HG02588 (cell line): ENCODE measurements around the gene TPRA1.
A peak's percentile ranks its signal among the peaks of the same experiment; 100 is the strongest.

Experiments
- ATAC-seq: cut with Tn5 transposase; IDR thresholded peaks from one replicate; pipeline ENCODE4 v1.9.1; 2021; ENCODE audit warnings: mild to moderate bottlenecking, moderate library complexity; ENCODE audit not compliant: unreplicated experiment

The TPRA1 gene

DNA sequence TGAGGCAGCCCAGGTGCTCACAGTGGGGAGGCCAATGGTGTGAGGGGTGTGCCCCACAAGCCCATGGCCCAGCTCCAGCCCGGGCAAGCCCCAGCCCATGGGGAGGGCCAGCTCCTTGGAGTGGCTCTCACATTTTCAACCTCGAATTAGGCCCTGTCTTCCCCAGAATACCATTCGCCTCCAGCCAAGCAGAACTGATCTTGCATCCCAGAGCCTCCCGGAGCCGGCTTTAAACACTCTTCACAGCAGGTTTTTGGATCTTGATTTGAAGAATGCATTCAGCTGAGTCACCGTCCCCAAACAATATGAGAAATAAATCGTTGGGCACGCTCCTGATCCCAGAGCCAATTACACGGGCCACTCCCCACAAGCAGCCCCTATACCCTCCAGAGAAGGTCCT lies 23.7 kb downstream of the TPRA1 start:
- ATAC-seq: no peak

- no peak for ATAC-seq
Observed at GRCh38 chr3:127565711-127566110, 24.8 kb downstream of the TPRA1 start.

DNA sequence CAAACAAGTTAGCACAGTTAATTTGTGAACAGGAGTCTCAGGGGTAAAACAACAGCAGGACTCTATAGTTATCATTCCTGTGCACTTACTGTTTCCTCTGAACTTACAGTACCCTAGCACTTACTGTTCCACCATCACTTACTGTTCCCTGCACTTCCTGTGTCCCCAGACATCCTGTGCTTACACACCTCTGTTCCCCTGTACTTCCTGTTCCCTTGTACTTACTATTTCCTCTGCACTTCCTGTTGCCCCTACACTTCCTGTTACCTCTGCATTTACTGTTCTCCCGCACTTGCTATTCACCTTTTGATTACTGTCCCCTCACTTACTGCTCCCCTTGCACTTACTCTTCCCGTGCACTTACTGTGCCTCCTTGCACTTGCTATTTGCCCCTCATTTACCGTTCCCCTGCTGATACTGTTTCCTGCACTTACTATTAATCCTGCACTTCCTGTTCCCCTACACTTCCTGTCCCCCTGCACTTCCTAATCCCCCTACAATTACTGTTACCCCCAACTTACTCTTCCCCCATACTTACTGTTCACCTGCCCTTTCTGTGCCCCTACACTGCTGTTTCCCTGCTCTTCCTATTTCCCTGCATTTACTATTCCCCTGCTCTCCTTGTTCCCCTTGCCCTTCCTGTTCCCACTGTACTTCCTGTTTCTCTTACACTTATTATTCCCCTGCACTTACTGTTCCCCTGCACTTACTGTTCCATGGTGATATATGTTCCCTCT lies 30.3 kb downstream of the TPRA1 start:
- no peak for ATAC-seq

- ATAC-seq: no peak
Observed at GRCh38 chr3:127556565-127556964, 34.0 kb downstream of the TPRA1 start.

GRCh38 chr3:127555108-127555507 lies 35.4 kb downstream of the TPRA1 start:
- no peak for ATAC-seq

DNA sequence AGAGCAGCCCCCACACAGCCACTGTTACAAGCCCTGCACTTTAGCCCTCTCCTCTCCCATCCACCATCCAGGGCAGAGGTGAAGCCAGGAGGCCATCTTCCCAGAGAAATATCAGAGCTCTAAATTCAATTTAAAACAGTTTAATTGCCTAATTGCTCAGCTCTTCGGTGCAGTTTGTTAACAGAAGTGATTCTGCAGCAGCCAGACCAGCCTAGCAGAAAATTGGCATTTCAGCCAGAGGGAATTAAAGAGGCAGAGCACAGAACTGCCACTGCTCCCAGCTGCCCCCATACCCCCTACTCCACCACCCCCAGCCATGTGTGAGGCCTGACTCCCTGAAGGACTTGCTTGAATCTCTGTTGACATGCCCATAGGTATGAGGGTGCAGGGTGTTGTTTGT lies 38.5 kb downstream of the TPRA1 start:
- no peak for ATAC-seq

DNA sequence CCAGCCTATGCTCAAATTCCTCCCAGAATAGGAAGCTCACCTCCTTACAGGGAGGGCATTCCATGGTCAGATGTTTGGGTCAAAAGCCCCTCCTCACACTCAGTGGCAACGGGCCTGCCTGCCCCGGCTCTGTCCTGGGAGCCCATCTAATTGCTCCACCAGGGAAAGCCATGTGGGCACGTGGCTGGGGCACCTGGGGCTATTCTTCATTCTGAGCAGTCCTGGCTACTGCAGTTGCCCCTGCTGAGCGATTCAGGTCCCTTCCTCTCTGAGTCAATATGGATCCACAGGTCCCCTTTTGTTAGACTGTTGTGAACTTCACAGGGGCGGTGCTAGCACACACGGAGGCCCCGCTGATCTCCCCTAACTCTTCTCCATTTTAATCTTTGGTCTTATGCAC lies 39.4 kb downstream of the TPRA1 start:
- ATAC-seq: no peak

DNA sequence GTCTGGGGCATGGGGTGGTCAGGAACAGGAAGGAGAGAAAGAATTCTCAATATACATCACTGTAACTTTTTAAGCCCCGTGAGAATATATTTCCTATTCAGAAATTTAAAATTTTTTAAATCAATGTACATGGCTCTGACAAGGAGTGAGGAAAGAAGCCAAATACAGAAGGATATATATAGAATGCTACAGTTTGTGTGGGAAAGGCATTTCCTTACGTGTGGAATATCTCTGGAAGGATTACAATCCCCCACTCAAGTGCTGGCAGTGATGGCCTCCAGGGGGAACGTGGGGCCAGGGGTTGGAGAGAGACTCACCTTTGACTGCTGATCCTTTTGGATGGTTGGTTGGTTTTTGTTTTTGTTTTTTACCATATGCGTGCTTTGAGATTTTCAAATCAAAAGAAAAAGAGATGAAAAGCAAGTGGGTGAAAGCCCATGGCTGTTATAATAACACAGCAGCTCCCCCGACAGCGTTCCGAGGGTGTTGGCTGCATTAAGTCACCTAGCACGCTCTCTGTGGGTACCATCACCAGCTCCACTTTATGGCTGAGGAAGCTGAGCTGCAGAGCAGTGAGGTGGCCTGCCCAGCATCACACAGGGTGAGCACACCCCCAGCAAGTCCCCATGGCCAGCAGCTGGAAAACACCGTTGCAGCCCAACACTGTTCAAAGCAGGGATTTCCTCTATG lies 39.9 kb downstream of the TPRA1 start:
- no peak for ATAC-seq

DNA sequence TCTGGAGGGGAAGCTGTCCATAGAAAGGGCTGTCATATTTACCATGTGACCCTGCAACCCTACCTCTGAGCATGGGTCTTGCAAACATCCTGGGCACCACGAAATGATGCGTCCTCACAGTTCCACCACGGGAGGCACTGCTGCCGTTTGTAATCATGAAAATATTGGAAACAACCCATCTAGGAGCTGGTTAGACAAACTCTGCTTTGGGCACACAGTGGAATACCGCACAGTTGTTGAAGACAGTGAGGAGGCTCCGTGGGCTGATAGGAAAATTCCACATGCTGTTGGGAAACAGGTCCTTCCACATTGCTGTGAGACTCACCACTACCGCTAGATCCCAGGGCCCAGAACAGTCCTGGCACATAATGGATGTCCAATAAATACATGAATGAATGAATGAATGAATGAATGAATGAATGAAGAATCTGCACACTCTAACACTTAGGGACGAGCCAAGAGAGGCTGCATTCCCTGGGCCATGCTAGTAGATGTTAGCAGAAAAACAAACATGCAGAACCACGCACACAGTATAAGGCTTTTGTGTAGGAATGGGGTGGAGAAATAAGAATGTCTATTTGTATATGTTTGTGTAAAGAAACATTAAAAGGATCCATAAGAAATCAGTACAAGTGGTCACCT lies 40.6 kb downstream of the TPRA1 start:
- ATAC-seq: no peak

GRCh38 chr3:127547761-127548605 lies 42.5 kb downstream of the TPRA1 start:
- ATAC-seq: peak; percentile 70

GRCh38 chr3:127546970-127547733 lies 43.4 kb downstream of the TPRA1 start:
- ATAC-seq: no peak

DNA sequence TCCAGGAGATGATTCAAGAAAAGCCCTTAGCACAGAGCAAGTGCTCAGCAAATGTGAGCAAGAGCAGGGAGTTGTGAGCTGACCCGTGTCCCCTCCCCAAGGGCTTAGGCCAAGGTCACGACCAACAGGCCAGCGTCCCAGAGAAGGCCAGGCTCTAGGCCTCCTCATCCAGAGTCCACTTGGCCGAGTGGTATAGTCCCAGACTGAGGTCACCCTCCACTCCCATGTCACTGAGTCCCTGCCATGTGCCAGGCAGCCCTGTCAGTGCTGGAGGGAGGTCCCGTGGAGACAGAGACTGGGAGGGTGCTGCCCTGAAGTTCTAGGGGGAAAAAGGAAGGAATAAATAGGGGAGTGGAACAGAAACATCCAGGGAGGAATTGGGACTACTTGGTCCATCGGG lies 44.0 kb downstream of the TPRA1 start:
- no peak for ATAC-seq

GRCh38 chr3:127545711-127546457 lies 44.6 kb downstream of the TPRA1 start:
- no peak for ATAC-seq

DNA sequence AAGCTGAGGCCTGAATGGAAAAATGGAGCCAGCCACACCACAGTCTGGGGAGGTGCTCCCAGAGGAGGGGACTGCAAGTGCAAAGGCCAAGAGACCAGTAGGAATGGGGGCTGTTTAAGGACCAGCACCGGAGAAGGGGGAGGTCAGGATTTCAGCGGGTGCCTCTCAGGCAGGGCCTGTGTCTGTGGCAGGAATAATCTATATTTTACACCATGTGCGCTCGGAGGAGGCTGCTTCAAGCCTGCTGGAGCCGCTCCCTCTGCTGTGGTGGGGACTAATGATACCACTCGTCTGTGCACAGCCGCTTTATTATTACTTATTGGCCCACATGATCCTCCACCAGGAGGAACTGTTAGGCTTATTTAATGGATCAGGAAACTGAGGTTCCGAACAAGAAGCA lies 45.3 kb downstream of the TPRA1 start:
- no peak for ATAC-seq

GRCh38 chr3:127544803-127545201 lies 45.7 kb downstream of the TPRA1 start:
- no peak for ATAC-seq

GRCh38 chr3:127544192-127544802 lies 46.2 kb downstream of the TPRA1 start:
- ATAC-seq: no peak

DNA sequence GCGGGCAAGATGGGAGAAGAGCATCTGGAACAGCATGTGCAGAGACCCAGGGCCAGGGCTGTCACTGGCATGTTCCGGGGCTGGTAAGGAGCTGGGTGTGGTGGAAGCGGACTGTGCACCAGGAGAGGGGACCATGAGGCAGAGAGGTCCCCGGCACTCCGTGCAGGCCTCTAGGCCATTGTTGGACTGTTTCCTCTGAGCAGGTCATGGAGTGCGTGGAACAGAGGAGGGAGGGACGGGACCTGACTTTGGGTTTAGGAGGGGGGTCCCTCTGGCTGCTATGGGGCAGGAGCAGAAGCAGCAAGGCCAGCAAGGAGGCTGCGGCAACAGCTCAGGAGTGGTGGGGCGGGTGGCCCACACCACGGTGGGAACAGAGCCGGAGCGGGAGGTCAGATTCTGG lies 47.1 kb downstream of the TPRA1 start:
- no peak for ATAC-seq

DNA sequence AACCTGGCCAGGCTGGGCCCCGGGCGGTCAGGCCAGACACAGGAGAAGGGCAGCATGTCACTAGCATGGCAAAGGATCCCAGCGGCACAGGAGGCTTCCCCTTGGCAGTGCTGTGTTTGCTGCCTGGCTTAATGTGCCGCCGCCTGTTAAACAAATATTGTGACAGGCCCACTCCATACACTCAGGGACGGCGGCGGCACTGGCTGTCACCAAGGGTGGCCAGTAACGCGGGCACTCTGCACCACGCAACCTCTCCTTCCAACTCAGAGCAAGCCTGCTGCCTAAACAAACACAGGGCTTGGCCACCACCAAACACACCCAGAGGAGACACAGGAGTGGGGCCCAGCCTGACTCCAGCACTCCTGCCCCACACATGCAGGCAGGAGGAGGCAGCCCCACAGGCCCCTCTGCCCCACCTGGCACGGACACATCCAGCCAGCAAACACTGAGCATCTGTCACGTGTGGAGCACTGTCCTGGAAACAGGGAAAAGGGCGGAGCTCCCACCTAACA lies 48.0 kb downstream of the TPRA1 start:
- ATAC-seq: no peak

DNA sequence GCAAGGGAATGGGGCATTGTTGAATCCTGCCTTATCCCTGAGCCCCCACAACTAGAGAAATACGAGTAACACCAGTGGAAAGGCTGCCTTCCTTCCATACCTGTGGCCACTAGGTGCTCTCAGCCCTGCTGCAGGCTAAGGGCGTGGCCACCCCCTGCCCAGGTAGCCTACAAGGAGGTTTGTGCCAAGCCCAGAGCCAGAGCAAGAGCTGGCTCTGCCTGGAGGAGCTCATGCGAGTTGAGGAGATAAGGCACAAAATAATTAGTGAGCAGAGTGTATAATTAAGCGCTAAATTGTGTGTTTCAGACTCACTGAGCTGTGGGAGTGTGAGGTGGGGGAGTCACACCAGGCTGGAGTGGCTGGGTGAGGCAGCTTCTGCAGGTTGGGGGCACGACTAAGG lies 49.2 kb downstream of the TPRA1 start:
- no peak for ATAC-seq
